Fibroblast of pulmonary artery (primary cell): ENCODE results near the gene SCAP.

Experiments used
- DNase-seq: peaks from one replicate; pipeline ENCODE4 v3.0.0-alpha.2; 2010; ENCODE audit warnings: low read depth
- H3K4me3 ChIP-seq: replicated peaks from 2 replicates; pipeline ENCODE4 v1.5.1; 2011; ENCODE audit warnings: low read depth, mild to moderate bottlenecking, control low read depth, low read length, moderate library complexity
- CTCF ChIP-seq: IDR thresholded peaks from 2 replicates; pipeline ENCODE4 v1.5.1; 2011; ENCODE audit warnings: mild to moderate bottlenecking, control low read depth, low read length, inconsistent platforms; ENCODE audit errors: missing control alignments

The SCAP gene

GRCh38 chr3:47430606-47431005, 45.1 kb downstream of the SCAP start:
- no peak for DNase-seq
- H3K4me3 ChIP-seq: no peak overlapping the region
- no peak for TF ChIP-seq CTCF

- H3K4me3 ChIP-seq: no peak overlapping the region
- DNase-seq: no peak
- no peak for TF ChIP-seq CTCF
These were observed 46.1 kb downstream of the SCAP start for GRCh38 chr3:47429476-47430270.

- no peak for TF ChIP-seq CTCF
- H3K4me3 ChIP-seq: no peak overlapping the region
- DNase-seq: peak; percentile 11
These were observed 47.1 kb downstream of the SCAP start for GRCh38 chr3:47428662-47429061.

- no peak for DNase-seq
- no peak for TF ChIP-seq CTCF
- no peak overlapping the region for H3K4me3 ChIP-seq
These were observed 47.9 kb downstream of the SCAP start for GRCh38 chr3:47427866-47428265.

GRCh38 chr3:47425959-47426358, 49.8 kb downstream of the SCAP start:
- DNase-seq: no peak
- H3K4me3 ChIP-seq: no peak overlapping the region
- no peak for TF ChIP-seq CTCF

- H3K4me3 ChIP-seq: no peak overlapping the region
- DNase-seq: no peak
- TF ChIP-seq CTCF: no peak
These were observed 50.4 kb downstream of the SCAP start for GRCh38 chr3:47425383-47425778.
